K562 (cell line): ENCODE data around the gene IRX6. TPM values are rescaled to one million over a fixed set of nuclear protein-coding genes. Genes with fewer than 3 reads are reported as not detected.

Experiments used
- ATAC-seq: fragments of 200-7000 bp; cut with Tn5 transposase; 3 replicates; pipeline ENCODE4 v1.9.1; 2020; ENCODE audit warnings: moderate library complexity
- BruUV-seq: library from RNA; stranded (reverse); fragments of 400-500 nt; replicated peaks from 2 replicates; lab custom pipeline; 2021; lab: Mats Ljungman, UMichigan
- CTCF ChIA-PET: fragments of 300-600 bp; formaldehyde crosslinking; extraction: SDS; loops from one replicate; lab custom pipeline; 2021; ENCODE audit warnings: low intra/inter-chr PET ratio; lab: Yijun Ruan, JAX
- POLR2A ChIA-PET: fragments of 300-600, 350-650 bp; sonication (Branson Sonifier 250); formaldehyde crosslinking; extraction: SDS; loops from one replicate; lab custom pipeline; 2021; ENCODE audit warnings: antibody characterized with exemption, inconsistent platforms; lab: Yijun Ruan, JAX
- DNase-seq, 4 experiments: peaks; one replicate each; pipeline versions ENCODE4 v3.0.0 to v3.0.0-alpha.2; 2011 to 2018; ENCODE audit warnings: low spot score in 3 of 4, mixed read lengths in 3 of 4; ENCODE audit errors: extremely low read depth in 1 of 4
- FAIRE-seq: peaks from 2 replicates; lab custom pipeline; 2011; peaks lifted over from hg19 to GRCh38; lab: Jason Lieb, UNC
- H2AFZ ChIP-seq: 2 replicates; pipeline ENCODE4 v1.6.0; 2011; ENCODE audit warnings: low read depth, low read length, control low read depth, inconsistent platforms
- H3K27ac ChIP-seq: fragments of 200-600 bp; 3 replicates; pipeline ENCODE4 v1.8.0; 2011; ENCODE audit warnings: low read depth, mild to moderate bottlenecking, control low read depth, inconsistent platforms, low read length, moderate library complexity, mixed read lengths; ENCODE audit errors: extremely low read depth
- H3K27me3 ChIP-seq, 2 experiments: fragments of 300-600 bp in 1 of 2; 2 replicates in 1 of 2; 3 replicates in 1 of 2; pipeline versions ENCODE4 v1.6.0 to v1.8.0; 2011; ENCODE audit warnings: inconsistent platforms in 2 of 2, low read length in 2 of 2, mild to moderate bottlenecking in 1 of 2, mixed read lengths in 1 of 2, moderate library complexity in 1 of 2; ENCODE audit not compliant: control insufficient read depth in 2 of 2, insufficient read depth in 2 of 2
- H3K36me3 ChIP-seq: fragments of 300-600 bp; 3 replicates; pipeline ENCODE4 v1.8.0; 2011; ENCODE audit warnings: mild to moderate bottlenecking, low read length, inconsistent platforms; ENCODE audit not compliant: control insufficient read depth, insufficient read depth
- H3K4me1 ChIP-seq, 2 experiments: fragments of 200-600 bp in 1 of 2; replicated peaks in 1 of 2; 2 replicates in 1 of 2; 3 replicates in 1 of 2; pipeline versions ENCODE4 v1.5.1 to v1.8.0; 2011; ENCODE audit warnings: inconsistent platforms in 2 of 2, low read length in 2 of 2, mild to moderate bottlenecking in 1 of 2, mixed read lengths in 1 of 2, moderate library complexity in 1 of 2; ENCODE audit not compliant: control insufficient read depth in 2 of 2, insufficient read depth in 2 of 2
- H3K4me2 ChIP-seq: 2 replicates; pipeline ENCODE4 v1.6.1; 2011; ENCODE audit warnings: low read length, control low read depth, inconsistent platforms, mixed read lengths; ENCODE audit not compliant: insufficient read depth
- H3K4me3 ChIP-seq: fragments of 200-600 bp; sonication (generic), shearing (Covaris generic); 2 replicates; pipeline ENCODE4 v1.5.1; 2016; ENCODE audit warnings: control low read depth, inconsistent platforms
- H3K79me2 ChIP-seq: fragments of 200-600 bp; 3 replicates; pipeline ENCODE4 v1.8.0; 2011; ENCODE audit warnings: low read length, inconsistent platforms; ENCODE audit not compliant: control insufficient read depth, insufficient read depth
- H3K9ac ChIP-seq, 2 experiments: 2 replicates each; pipeline versions ENCODE4 v1.6.0 to v1.6.1; 2011; ENCODE audit warnings: low read depth in 2 of 2, low read length in 2 of 2, control low read depth in 1 of 2, inconsistent platforms in 1 of 2, mild to moderate bottlenecking in 1 of 2, mixed read lengths in 1 of 2; ENCODE audit not compliant: insufficient read depth in 1 of 2
- H3K9me1 ChIP-seq: one replicate; pipeline ENCODE4 v1.6.0; 2011; ENCODE audit warnings: inconsistent platforms, mild to moderate bottlenecking, low read length, moderate library complexity; ENCODE audit not compliant: control insufficient read depth, insufficient read depth
- H3K9me3 ChIP-seq: replicated peaks from 2 replicates; pipeline ENCODE4 v1.5.1; 2011; ENCODE audit warnings: low read depth, low read length, inconsistent platforms; ENCODE audit not compliant: control insufficient read depth, insufficient read depth
- H4K20me1 ChIP-seq: replicated peaks from 2 replicates; pipeline ENCODE4 v1.6.1; 2011; ENCODE audit warnings: low read length, inconsistent platforms, mixed read lengths; ENCODE audit not compliant: control insufficient read depth, insufficient read depth
- BCOR ChIP-seq: fragments of 450-650 bp; IDR thresholded peaks from 2 replicates; pipeline ENCODE4 v1.6.1; 2016
- CREB3L1 ChIP-seq: fragments of 450-650 bp; IDR thresholded peaks from 2 replicates; pipeline ENCODE4 v1.6.1; 2014; ENCODE audit warnings: low read depth, mild to moderate bottlenecking, moderate library complexity, borderline replicate concordance
- ELF4 ChIP-seq: fragments of 450-650 bp; formaldehyde crosslinking; IDR thresholded peaks from 2 replicates; pipeline ENCODE4 v1.4.0; 2022; ENCODE audit warnings: missing genetic modification characterization
- GATAD2A ChIP-seq: fragments of 450-650 bp; IDR thresholded peaks from 2 replicates; pipeline ENCODE4 v1.6.1; 2017
- GTF3C2 ChIP-seq: IDR thresholded peaks from 3 replicates; pipeline ENCODE4 v1.6.1; 2011; ENCODE audit warnings: borderline replicate concordance, mild to moderate bottlenecking, moderate library complexity; ENCODE audit not compliant: insufficient read length; ENCODE audit errors: extremely low read depth
- HOMEZ ChIP-seq: fragments of 250-450 bp; sonication (Bioruptor Pico); IDR thresholded peaks from 2 replicates; pipeline ENCODE4 v1.4.0; 2020; ENCODE audit warnings: mild to moderate bottlenecking, moderate library complexity
- KAT7 ChIP-seq: sonication (generic); formaldehyde crosslinking; IDR thresholded peaks from 2 replicates; pipeline ENCODE4 v1.8.0; 2022; ENCODE audit warnings: missing genetic modification reagents, mild to moderate bottlenecking, borderline replicate concordance
- MTA1 ChIP-seq: fragments of 450-650 bp; IDR thresholded peaks from 2 replicates; pipeline ENCODE4 v1.6.1; 2017; ENCODE audit warnings: borderline replicate concordance
- MTA3 ChIP-seq: fragments of 450-650 bp; formaldehyde crosslinking; IDR thresholded peaks from 2 replicates; pipeline ENCODE4 v1.6.1; 2017; ENCODE audit warnings: mild to moderate bottlenecking, borderline replicate concordance
- NFYB ChIP-seq: IDR thresholded peaks from 2 replicates; pipeline ENCODE4 v1.6.1; 2011; ENCODE audit warnings: mild to moderate bottlenecking, moderate library complexity; ENCODE audit not compliant: insufficient read length; ENCODE audit errors: extremely low read depth
- POLR2H ChIP-seq: IDR thresholded peaks from 2 replicates; pipeline ENCODE4 v1.6.1; 2016; ENCODE audit warnings: missing genetic modification characterization, low read depth, mild to moderate bottlenecking, control low read depth, missing compliant biosample characterization, moderate library complexity
- SUPT5H ChIP-seq: fragments of 450-650 bp; IDR thresholded peaks from 2 replicates; pipeline ENCODE4 v1.6.1; 2016
- ZNF449 ChIP-seq: fragments of 250-450 bp; sonication (Bioruptor Pico); IDR thresholded peaks from 2 replicates; pipeline ENCODE4 v1.8.0; 2022; ENCODE audit warnings: moderate library complexity, mild to moderate bottlenecking, inconsistent platforms
- WGBS: fragments of 100-300 bp; shearing (Covaris generic); methylation state at CpG from one replicate; pipeline ENCODE4 v1.1.6; 2016; ENCODE audit warnings: low coverage, mixed read lengths; ENCODE audit not compliant: insufficient coverage; ENCODE audit errors: missing lambda C conversion rate; 5-methylcytosine and 5-hydroxymethylcytosine counted together
- in situ Hi-C: fragments of 300-500 bp; cut with MboI; formaldehyde crosslinking; loops from 4 replicates; pipeline ENCODE4 v1.15.0; 2018; ENCODE audit warnings: inconsistent platforms, mixed read lengths
- intact Hi-C: fragments of 100-400 bp; cut with micrococcal nuclease; formaldehyde crosslinking; loops from 2 replicates; pipeline ENCODE4 v1.14.2; 2022
- polyA plus RNA-seq, 8 experiments: library from polyadenylated mRNA; depleted of rRNA in 4 of 8; stranded (reverse) in 5 of 8; unstranded in 3 of 8; fragments of >200 nt; fragmentation: Nextera tagmentation in 2 of 8; fragmentation: Illumina TruSeq in 1 of 8; extraction: Ambion mirVana in 2 of 8; extraction: Trizol in 1 of 8; gene quantifications; 2 replicates each; pipeline versions ENCODE4 v1.2.1 to v1.2.3, GENCODE V29; 2011 to 2014; ENCODE audit warnings: inconsistent platforms in 1 of 8, missing spikeins in 1 of 8
- total RNA-seq, 7 experiments: library from RNA; depleted of rRNA in 6 of 7; stranded (reverse); fragments of >200 nt in 6 of 7; fragmentation: Illumina TruSeq in 2 of 7; extraction: Trizol in 2 of 7; gene quantifications; 2 replicates each; pipeline versions ENCODE4 v1.2.1 to v1.2.3, GENCODE V29; 2011 to 2021; ENCODE audit warnings: low replicate concordance in 1 of 7

Gene IRX6
- total and polyA plus RNA-seq, 9 of the 15 experiments (the other 6 are each of a cell fraction or from before 2014, with no cell fraction given): 0.07 to 0.29 (median 0.14) TPM; not detected in 4

GRCh38 chr16:55328611-55329569 lies 4.9 kb downstream of the IRX6 start:
- Histone ChIP-seq H3K4me1 (peaks cover 0 to 4% of the 10 kb centered on the region in 2 experiments; a peak in 2 of 5 replicates), H3K9me3 (no peaks in the 10 kb centered on the region), H3K4me3 (no peak overlapping the region), H3K79me2 (no peaks in the 10 kb centered on the region), H3K9ac (no peak overlapping the region), H4K20me1 (no peaks in the 10 kb centered on the region), H3K27ac (no peak overlapping the region), H3K27me3 (peaks cover 12 to 63% of the 10 kb centered on the region in 2 experiments; a peak in 3 of 5 replicates), H3K36me3 (no peaks in the 10 kb centered on the region), H3K4me2 (no peak overlapping the region), H2AFZ (no peak overlapping the region), H3K9me1 (no peaks in the 10 kb centered on the region)
- POLR2A ChIA-PET: no interaction called here
- 9% methylated on average over 51 of the region's 55 CpGs for WGBS
- BruUV-seq: no TSS peak
- DNase-seq: no peak
- intact Hi-C loops (no loop called here), in situ Hi-C loops (no loop called here)
- ATAC-seq: no peak
- CTCF ChIA-PET: no interaction called here
- TF ChIP-seq CREB3L1 (no peak), ELF4 (CRISPR knock-in tag) (no peak), KAT7 (CRISPR knock-in tag) (no peak), NFYB (no peak), POLR2H (tag) (no peak), ZNF449 (CRISPR knock-in tag) (no peak), BCOR (no peak), GTF3C2 (no peak), MTA3 (no peak), SUPT5H (no peak), MTA1 (no peak), HOMEZ (CRISPR knock-in tag) (no peak), GATAD2A (no peak)
- no peak for FAIRE-seq
